GM23338 (cell line): ENCODE measurements around the gene ICAM2.

ENCODE experiments used
- EZH2 ChIP-seq: fragments of 200-600 bp; sonication (generic); IDR thresholded peaks from one replicate; pipeline ENCODE4 v1.8.0; 2017; ENCODE audit warnings: antibody characterized with exemption, mild to moderate bottlenecking, low read depth; ENCODE audit not compliant: unreplicated experiment
- EZH2phosphoT487 ChIP-seq: fragments of 200-600 bp; sonication (generic); IDR thresholded peaks from one replicate; pipeline ENCODE4 v1.8.1; 2018; ENCODE audit warnings: antibody characterized with exemption; ENCODE audit not compliant: unreplicated experiment
- JUNB ChIP-seq: IDR thresholded peaks from one replicate; pipeline ENCODE4 v1.6.1; 2016; ENCODE audit warnings: antibody characterized with exemption; ENCODE audit not compliant: unreplicated experiment
- POLR2AphosphoS5 ChIP-seq: IDR thresholded peaks from 2 replicates; pipeline ENCODE4 v1.6.1; 2016; ENCODE audit warnings: antibody characterized with exemption, low read depth
- STAT1 ChIP-seq: IDR thresholded peaks from one replicate; pipeline ENCODE4 v1.6.1; 2016; ENCODE audit warnings: antibody characterized with exemption; ENCODE audit not compliant: unreplicated experiment
- TF ChIP-seq, protein P1 (sequence below), 2 experiments: fragments of 200-600 bp in 1 of 2; sonication (generic) in 1 of 2; conservative IDR thresholded peaks; 2 replicates each; pipeline versions ENCODE4 v1.5.1 to v1.6.1; 2016 to 2017; ENCODE audit warnings: antibody characterized with exemption in 2 of 2, low read depth in 2 of 2, mild to moderate bottlenecking in 2 of 2, moderate library complexity in 1 of 2
- TF ChIP-seq, protein P2 (sequence below): IDR thresholded peaks from one replicate; pipeline ENCODE4 v1.6.1; 2018; ENCODE audit warnings: antibody characterized with exemption; ENCODE audit not compliant: unreplicated experiment
- TF ChIP-seq, protein P3 (sequence below): fragments of 250-450 bp; sonication (Bioruptor Pico); IDR thresholded peaks from 2 replicates; pipeline ENCODE4 v1.5.0; 2020; ENCODE audit warnings: mild to moderate bottlenecking, moderate library complexity

DNA sequence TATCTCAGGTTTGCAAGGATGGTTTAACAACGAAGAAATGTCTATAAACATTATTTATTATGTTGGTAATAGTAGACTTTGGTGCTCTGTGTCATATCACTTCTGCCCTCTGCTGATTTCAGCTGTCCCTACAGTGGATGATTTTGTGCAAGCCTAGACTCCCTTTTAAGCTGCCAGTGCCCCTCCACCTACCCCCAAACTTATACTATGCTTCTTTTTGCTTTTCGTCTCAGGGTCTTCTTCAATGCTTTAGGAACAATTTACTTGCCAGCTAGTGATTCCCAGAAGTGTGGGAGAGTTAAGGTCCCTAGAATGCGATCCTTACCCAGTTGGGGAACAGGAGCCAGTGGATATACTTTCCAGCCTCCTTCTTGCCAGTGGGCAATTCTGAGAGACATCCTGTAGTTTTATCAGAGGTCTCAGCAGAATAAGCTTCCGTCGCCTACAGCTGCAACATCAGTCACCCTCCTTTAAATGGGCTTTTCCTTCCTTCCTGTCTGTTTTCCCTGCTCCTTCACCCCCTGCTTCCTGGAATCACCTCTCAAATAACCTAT, 4.1 kb downstream of the ICAM2 start:
- TF ChIP-seq, protein P1, sequence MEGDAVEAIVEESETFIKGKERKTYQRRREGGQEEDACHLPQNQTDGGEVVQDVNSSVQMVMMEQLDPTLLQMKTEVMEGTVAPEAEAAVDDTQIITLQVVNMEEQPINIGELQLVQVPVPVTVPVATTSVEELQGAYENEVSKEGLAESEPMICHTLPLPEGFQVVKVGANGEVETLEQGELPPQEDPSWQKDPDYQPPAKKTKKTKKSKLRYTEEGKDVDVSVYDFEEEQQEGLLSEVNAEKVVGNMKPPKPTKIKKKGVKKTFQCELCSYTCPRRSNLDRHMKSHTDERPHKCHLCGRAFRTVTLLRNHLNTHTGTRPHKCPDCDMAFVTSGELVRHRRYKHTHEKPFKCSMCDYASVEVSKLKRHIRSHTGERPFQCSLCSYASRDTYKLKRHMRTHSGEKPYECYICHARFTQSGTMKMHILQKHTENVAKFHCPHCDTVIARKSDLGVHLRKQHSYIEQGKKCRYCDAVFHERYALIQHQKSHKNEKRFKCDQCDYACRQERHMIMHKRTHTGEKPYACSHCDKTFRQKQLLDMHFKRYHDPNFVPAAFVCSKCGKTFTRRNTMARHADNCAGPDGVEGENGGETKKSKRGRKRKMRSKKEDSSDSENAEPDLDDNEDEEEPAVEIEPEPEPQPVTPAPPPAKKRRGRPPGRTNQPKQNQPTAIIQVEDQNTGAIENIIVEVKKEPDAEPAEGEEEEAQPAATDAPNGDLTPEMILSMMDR (conservative IDR thresholded peaks at IDR 0.05; ENCODE audit: low read depth in 2 of 2), result 0 out of 4 replicates have a peak, but pooled peaks of 1 of the 2 experiments have one; percentile 15
- no peak for TF ChIP-seq EZH2phosphoT487
- TF ChIP-seq POLR2AphosphoS5, result no peak
- no peak for TF ChIP-seq EZH2
- TF ChIP-seq JUNB, result no peak
- no peak for TF ChIP-seq STAT1
- TF ChIP-seq, protein P2, sequence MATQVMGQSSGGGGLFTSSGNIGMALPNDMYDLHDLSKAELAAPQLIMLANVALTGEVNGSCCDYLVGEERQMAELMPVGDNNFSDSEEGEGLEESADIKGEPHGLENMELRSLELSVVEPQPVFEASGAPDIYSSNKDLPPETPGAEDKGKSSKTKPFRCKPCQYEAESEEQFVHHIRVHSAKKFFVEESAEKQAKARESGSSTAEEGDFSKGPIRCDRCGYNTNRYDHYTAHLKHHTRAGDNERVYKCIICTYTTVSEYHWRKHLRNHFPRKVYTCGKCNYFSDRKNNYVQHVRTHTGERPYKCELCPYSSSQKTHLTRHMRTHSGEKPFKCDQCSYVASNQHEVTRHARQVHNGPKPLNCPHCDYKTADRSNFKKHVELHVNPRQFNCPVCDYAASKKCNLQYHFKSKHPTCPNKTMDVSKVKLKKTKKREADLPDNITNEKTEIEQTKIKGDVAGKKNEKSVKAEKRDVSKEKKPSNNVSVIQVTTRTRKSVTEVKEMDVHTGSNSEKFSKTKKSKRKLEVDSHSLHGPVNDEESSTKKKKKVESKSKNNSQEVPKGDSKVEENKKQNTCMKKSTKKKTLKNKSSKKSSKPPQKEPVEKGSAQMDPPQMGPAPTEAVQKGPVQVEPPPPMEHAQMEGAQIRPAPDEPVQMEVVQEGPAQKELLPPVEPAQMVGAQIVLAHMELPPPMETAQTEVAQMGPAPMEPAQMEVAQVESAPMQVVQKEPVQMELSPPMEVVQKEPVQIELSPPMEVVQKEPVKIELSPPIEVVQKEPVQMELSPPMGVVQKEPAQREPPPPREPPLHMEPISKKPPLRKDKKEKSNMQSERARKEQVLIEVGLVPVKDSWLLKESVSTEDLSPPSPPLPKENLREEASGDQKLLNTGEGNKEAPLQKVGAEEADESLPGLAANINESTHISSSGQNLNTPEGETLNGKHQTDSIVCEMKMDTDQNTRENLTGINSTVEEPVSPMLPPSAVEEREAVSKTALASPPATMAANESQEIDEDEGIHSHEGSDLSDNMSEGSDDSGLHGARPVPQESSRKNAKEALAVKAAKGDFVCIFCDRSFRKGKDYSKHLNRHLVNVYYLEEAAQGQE, result no peak
- TF ChIP-seq, protein P3, sequence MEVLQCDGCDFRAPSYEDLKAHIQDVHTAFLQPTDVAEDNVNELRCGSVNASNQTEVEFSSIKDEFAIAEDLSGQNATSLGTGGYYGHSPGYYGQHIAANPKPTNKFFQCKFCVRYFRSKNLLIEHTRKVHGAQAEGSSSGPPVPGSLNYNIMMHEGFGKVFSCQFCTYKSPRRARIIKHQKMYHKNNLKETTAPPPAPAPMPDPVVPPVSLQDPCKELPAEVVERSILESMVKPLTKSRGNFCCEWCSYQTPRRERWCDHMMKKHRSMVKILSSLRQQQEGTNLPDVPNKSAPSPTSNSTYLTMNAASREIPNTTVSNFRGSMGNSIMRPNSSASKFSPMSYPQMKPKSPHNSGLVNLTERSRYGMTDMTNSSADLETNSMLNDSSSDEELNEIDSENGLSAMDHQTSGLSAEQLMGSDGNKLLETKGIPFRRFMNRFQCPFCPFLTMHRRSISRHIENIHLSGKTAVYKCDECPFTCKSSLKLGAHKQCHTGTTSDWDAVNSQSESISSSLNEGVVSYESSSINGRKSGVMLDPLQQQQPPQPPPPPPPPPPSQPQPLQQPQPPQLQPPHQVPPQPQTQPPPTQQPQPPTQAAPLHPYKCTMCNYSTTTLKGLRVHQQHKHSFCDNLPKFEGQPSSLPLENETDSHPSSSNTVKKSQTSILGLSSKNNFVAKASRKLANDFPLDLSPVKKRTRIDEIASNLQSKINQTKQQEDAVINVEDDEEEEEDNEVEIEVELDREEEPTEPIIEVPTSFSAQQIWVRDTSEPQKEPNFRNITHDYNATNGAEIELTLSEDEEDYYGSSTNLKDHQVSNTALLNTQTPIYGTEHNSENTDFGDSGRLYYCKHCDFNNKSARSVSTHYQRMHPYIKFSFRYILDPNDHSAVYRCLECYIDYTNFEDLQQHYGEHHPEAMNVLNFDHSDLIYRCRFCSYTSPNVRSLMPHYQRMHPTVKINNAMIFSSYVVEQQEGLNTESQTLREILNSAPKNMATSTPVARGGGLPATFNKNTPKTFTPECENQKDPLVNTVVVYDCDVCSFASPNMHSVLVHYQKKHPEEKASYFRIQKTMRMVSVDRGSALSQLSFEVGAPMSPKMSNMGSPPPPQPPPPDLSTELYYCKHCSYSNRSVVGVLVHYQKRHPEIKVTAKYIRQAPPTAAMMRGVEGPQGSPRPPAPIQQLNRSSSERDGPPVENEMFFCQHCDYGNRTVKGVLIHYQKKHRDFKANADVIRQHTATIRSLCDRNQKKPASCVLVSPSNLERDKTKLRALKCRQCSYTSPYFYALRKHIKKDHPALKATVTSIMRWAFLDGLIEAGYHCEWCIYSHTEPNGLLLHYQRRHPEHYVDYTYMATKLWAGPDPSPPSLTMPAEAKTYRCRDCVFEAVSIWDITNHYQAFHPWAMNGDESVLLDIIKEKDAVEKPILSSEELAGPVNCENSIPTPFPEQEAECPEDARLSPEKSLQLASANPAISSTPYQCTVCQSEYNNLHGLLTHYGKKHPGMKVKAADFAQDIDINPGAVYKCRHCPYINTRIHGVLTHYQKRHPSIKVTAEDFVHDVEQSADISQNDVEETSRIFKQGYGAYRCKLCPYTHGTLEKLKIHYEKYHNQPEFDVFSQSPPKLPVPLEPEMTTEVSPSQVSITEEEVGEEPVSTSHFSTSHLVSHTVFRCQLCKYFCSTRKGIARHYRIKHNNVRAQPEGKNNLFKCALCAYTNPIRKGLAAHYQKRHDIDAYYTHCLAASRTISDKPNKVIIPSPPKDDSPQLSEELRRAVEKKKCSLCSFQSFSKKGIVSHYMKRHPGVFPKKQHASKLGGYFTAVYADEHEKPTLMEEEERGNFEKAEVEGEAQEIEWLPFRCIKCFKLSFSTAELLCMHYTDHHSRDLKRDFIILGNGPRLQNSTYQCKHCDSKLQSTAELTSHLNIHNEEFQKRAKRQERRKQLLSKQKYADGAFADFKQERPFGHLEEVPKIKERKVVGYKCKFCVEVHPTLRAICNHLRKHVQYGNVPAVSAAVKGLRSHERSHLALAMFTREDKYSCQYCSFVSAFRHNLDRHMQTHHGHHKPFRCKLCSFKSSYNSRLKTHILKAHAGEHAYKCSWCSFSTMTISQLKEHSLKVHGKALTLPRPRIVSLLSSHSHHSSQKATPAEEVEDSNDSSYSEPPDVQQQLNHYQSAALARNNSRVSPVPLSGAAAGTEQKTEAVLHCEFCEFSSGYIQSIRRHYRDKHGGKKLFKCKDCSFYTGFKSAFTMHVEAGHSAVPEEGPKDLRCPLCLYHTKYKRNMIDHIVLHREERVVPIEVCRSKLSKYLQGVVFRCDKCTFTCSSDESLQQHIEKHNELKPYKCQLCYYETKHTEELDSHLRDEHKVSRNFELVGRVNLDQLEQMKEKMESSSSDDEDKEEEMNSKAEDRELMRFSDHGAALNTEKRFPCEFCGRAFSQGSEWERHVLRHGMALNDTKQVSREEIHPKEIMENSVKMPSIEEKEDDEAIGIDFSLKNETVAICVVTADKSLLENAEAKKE, result no peak
